Measurements from ENCODE around the gene EFNA4. TPM values are rescaled to one million over a fixed set of nuclear protein-coding genes. Genes with fewer than 3 reads are reported as not detected.

Gene EFNA4, protein sequence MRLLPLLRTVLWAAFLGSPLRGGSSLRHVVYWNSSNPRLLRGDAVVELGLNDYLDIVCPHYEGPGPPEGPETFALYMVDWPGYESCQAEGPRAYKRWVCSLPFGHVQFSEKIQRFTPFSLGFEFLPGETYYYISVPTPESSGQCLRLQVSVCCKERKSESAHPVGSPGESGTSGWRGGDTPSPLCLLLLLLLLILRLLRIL
- 1 to 10 TPM; 3.8 to 5.3 TPM for total RNA-seq

DNA sequence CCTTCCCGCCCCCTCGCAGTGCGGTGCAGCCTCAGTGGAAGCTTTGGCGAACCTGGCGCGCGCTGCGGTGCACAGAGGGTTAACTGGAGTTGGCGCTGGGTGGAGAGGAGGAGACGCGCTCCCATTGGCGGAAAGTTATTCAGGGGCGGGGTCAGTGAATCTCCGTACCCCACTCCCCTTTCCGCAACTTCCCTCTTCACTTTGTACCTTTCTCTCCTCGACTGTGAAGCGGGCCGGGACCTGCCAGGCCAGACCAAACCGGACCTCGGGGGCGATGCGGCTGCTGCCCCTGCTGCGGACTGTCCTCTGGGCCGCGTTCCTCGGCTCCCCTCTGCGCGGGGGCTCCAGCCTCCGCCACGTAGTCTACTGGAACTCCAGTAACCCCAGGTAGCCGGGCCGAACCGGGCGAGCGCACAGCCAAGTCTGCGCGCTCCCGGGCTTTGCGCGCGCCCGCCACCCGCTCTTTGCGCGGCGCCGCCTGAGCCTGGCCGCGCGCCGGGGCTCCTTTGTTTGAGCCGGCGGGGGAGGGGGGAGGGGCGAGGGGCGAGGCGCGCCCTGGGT lies at the start of gene EFNA4:
Gene EFNA4 (plus strand): TSS at position 191 of the 561 bp plus-strand sequence. CDS start 84 bp downstream, at position 275.
- Mint-ChIP-seq H3K27me3 (peaks cover 4% of the 10 kb centered on the region), H3K27ac (peak within 1 kb of the TSS; percentile 8), H3K4me3 (peak within 1 kb of the TSS; percentile 83), H3K9me3 (ENCODE audit: low read depth) (no peaks in the 10 kb centered on the region), H3K36me3 (peaks cover 2% of the 10 kb centered on the region), H3K4me1 (peaks cover 26% of the 10 kb centered on the region)
- ATAC-seq (peak; percentile 88), DNase-seq (peak; percentile 90)
- CTCF ChIA-PET, result interaction anchor here (0.9 to 25.7 kb wide), 12 partner anchors 11 to 123 kb away, joined by 3 to 328 read pairs (median 14); partner anchors contain the start of genes ADAM15, EFNA3, KRTCAP2 and PBXIP1

DNA sequence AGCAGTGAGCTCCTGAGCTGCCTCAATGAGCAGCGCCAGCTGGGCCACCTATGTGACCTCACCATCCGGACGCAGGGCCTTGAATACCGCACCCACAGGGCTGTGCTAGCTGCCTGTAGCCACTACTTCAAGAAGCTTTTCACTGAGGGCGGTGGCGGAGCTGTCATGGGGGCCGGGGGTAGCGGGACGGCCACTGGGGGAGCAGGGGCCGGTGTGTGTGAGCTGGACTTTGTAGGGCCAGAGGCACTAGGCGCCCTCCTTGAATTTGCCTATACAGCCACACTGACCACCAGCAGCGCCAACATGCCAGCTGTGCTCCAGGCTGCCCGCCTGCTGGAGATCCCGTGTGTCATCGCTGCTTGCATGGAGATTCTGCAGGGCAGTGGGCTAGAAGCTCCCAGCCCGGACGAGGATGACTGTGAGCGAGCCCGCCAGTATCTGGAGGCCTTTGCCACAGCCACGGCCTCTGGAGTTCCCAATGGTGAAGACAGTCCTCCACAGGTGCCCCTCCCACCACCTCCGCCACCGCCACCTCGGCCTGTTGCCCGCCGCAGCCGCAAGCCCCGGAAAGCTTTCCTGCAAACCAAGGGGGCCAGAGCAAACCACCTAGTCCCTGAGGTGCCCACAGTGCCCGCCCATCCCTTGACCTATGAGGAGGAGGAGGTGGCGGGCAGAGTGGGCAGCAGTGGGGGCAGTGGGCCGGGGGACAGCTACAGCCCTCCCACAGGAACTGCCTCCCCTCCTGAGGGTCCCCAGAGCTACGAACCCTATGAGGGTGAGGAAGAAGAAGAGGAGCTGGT lies 48.6 kb upstream of the EFNA4 start:
- DNase-seq (no peak), ATAC-seq (no peak)
- Mint-ChIP-seq H3K4me1 (peaks cover 61% of the 10 kb centered on the region), H3K4me3 (no peak overlapping the region), H3K27ac (no peak overlapping the region), H3K9me3 (ENCODE audit: low read depth) (no peaks in the 10 kb centered on the region), H3K36me3 (peaks cover 11% of the 10 kb centered on the region), H3K27me3 (no peaks in the 10 kb centered on the region)
- CTCF ChIA-PET, result interaction anchor here (1.3 to 18.7 kb wide), 10 partner anchors 7 to 224 kb away, joined by 3 to 328 read pairs (median 18); partner anchors contain the start of genes ADAM15, CKS1B, EFNA4 and FLAD1

DNA sequence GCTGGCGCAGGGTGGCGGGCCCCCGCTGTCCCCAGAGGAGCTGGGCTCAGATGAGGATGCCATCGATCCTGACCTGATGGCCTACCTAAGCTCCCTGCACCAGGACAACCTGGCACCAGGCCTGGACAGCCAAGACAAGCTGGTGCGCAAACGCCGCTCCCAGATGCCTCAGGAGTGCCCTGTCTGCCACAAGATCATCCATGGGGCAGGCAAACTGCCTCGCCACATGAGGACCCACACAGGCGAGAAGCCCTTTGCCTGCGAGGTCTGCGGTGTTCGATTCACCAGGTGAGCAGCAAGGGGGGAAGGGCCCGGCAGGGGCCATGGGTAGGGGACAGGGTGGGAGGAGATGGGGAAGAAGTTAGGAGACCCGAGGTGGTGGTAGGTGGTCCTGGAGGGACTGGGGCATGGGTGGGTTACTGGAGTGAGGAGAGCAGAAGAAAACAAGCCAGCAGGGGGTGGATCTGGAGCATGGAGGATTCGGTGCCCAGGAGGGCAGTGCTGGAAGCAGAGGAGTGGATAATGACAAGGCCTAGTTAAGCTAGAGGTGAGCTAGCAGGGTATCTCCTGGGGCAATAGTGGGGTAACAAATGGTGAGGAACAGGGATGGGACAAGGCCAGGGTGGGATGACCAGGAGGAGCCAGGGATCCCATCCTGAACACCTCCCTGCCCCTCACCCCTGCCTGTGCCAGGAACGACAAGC lies 47.9 kb upstream of the EFNA4 start:
- DNase-seq, result no peak
- Mint-ChIP-seq H3K4me1 (peaks cover 54% of the 10 kb centered on the region), H3K27ac (no peak overlapping the region), H3K4me3 (no peak overlapping the region), H3K36me3 (peaks cover 11% of the 10 kb centered on the region), H3K9me3 (ENCODE audit: low read depth) (no peaks in the 10 kb centered on the region), H3K27me3 (no peaks in the 10 kb centered on the region)
- ATAC-seq, result no peak
- CTCF ChIA-PET, result interaction anchor here (1.1 to 18.7 kb wide), 14 partner anchors 7 to 400 kb away, joined by 3 to 328 read pairs (median 12); partner anchors contain the start of genes ADAM15, CKS1B, EFNA4 and FLAD1

DNA sequence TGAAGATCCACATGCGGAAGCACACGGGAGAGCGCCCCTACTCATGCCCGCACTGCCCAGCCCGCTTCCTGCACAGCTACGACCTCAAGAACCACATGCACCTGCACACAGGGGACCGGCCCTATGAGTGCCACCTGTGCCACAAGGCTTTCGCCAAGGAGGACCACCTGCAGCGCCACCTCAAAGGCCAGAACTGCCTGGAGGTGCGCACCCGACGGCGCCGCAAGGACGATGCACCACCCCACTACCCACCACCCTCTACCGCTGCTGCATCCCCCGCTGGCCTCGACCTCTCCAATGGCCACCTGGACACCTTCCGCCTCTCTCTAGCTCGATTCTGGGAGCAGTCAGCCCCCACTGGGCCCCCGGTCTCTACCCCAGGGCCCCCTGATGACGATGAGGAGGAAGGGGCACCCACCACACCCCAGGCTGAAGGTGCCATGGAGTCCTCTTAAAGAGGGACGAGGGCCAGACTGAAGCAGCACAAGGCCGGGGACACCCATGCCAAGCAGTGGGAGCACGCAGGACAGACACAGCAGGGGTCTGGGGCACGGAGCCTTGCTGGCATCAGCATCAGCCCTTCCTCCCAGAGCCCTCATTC lies 47.2 kb upstream of the EFNA4 start:
- Mint-ChIP-seq H3K4me1 (peaks cover 47% of the 10 kb centered on the region), H3K27ac (no peak overlapping the region), H3K4me3 (no peak overlapping the region), H3K36me3 (peaks cover 8% of the 10 kb centered on the region), H3K27me3 (no peaks in the 10 kb centered on the region), H3K9me3 (ENCODE audit: low read depth) (no peaks in the 10 kb centered on the region)
- CTCF ChIA-PET, result interaction anchor here (0.6 to 18.7 kb wide), 20 partner anchors 8 to 400 kb away, joined by 3 to 328 read pairs (median 10); partner anchors contain the start of genes ADAM15, CKS1B, DCST1 and DCST2
- DNase-seq (no peak), ATAC-seq (no peak)

DNA sequence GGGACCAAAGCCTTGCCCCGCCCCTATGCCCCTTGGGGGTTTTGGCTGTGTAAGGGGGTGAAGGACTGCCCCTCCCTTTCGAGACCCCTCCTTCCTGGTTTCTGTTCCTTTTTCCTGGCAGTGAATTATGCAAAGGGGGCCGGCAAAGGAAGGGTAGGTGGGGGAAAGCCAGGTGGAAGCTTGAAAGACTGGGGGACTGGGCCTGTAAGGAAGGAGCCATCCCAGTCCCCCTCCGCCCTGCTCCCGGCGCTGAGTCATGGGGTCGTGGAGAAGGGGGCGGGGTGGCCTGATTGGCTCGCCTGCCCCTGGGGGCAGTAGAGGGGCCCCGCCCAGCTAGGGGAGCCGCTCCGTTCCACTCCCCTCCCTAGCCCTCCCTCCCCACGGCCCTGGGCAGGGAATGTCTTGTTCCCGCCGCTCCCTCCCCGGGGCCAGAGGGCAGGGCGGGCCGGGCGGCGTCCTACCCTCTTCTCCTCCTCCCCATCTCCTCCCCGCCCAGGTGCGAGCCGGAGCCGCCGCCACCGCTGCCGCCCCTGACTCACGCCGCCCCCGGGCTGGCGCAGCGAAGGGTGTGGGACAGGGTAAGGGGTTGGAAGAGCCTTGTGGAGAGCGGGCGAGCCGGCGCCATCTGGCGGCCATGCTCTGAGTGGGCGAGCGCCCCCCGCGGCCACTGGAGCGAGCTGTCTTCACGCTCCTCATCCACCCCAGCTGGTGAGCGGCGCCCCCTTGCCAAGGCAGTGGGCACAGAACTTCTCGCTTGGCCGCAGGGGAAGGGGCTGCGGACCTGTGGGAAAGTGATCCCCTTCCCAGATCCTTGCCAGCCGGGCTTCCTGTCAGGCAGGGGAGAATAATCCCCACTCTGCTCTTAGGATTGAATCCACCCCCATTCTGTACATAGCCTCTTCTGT lies 46.2 kb upstream of the EFNA4 start:
- DNase-seq, result peak; percentile 89
- H3K4me1 Mint-ChIP-seq, result peaks cover 42% of the 10 kb centered on the region
- no peaks in the 10 kb centered on the region for H3K9me3 Mint-ChIP-seq (ENCODE audit: low read depth)
- peak; percentile 99 for ATAC-seq
- CTCF ChIA-PET, result interaction anchor here (0.6 to 18.7 kb wide), 37 partner anchors 9 to 458 kb away, joined by 3 to 328 read pairs (median 6); partner anchors contain the start of genes ADAM15, CKS1B, DCST1 and DCST2
- peak overlapping the region; percentile 47 for H3K4me3 Mint-ChIP-seq
- peaks cover 8% of the 10 kb centered on the region for H3K36me3 Mint-ChIP-seq
- no peaks in the 10 kb centered on the region for H3K27me3 Mint-ChIP-seq
- peak overlapping the region; percentile 44 for H3K27ac Mint-ChIP-seq

DNA sequence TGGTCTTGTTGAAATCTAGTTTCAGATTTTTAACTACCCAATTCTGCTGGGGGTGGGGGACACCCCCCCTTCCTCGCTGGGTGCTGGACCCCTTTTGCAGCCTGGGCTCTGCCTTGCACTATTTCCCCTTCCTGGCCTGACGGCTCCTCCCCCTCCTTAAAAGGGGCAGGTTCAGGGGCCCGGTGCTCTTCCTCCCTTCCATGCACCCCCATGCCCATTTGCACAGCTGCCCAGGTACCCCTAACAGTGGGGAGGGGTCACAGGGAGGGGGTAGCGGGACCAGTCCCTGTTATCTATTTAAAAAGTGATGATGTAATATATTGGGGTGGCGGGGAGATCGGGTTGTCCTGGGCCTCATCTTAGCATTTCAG lies 45.6 kb upstream of the EFNA4 start:
- H3K36me3 Mint-ChIP-seq, result peaks cover 8% of the 10 kb centered on the region

DNA sequence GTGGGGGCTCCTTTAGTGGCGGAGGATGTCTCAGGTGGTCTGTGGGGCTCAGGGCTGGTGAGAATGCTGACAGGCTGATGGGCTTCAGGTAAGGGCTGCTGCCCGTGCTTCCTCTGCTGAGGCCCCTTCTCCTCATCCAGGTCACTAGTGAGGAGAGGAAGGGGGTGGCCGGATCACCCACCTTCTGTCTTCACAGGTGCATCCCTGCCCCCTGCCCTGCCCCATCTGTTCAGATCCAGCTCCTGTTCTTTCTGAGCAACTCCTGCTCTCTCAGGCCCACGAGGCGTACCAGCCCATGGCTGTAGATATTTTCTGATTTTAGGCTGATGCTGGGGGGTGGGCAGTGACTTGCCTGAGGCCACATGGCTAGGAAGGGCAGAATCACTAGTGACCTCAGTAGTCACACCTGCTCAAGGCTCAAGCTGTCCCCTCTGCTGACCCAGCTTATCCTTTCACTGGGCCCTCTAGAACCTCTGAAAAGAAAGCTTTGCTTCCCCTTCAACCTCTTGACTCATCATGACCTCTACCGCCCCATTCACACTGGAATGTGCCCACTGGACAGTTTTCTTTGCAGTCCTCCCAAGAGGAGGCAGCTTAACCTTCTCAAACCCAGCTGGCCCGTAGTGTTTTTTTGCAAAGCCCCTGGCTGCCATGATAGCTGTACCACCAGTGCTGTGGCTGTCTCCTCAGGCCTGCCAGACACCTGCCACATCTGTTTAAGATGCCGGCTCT lies 44.8 kb upstream of the EFNA4 start:
- Mint-ChIP-seq H3K27ac (no peak overlapping the region), H3K4me1 (peaks cover 29% of the 10 kb centered on the region)

More for the DNA sequence above, 45.6 kb upstream of the EFNA4 start:
- H3K4me1 Mint-ChIP-seq, result peaks cover 38% of the 10 kb centered on the region
- H3K4me3 Mint-ChIP-seq, result peak overlapping the region; percentile 47
- no peaks in the 10 kb centered on the region for H3K27me3 Mint-ChIP-seq
- peak overlapping the region; percentile 44 for H3K27ac Mint-ChIP-seq
- CTCF ChIA-PET, result interaction anchor here (0.6 to 18.7 kb wide), 35 partner anchors 8 to 458 kb away, joined by 3 to 328 read pairs (median 6); partner anchors contain the start of genes ADAM15, CKS1B, DCST1 and DCST2
- H3K9me3 Mint-ChIP-seq (ENCODE audit: low read depth), result no peaks in the 10 kb centered on the region
- DNase-seq (no peak), ATAC-seq (peak; percentile 11)

DNA sequence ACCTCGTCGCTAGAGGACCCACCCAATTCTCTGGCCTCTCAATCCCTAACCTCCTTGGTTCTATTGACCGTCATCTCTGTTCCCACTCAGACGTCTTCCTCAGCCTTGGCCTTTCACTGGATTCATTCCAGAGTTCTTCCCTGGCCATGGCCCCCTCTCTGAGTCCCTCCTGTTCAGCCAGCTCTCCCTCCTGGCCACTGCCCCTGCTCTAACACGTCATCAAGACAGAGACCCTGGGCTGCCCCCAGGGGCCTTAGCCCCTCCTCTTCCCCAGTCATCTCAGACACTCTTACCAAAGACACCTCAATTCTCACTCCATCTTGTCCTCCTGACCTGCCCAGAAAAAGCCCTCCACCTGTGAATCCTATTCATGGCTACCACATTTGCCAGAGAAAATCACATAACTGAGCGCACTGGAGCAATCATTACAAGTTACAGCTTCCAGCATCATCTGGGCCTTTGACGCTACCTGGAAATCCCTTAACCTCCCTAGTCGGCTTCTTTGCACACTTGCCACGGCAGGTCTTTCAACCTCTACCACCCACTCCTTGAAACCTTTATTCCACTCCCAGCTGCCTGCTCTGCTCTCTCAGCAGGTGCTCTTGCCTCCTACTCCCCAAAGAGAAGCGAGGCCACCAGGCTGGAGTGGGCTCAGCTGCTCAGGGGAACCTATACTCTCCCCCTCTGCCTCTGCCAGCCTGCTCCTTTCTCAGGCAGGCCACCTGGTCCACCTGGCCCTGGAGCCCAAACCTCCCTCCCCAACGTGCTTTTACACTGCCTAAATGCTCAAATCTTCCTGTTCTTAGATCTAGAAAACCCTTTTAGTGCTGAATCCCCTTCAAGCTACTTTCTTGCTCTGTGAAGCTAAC lies 43.9 kb upstream of the EFNA4 start:
- peaks cover 6% of the 10 kb centered on the region for H3K36me3 Mint-ChIP-seq
- no peak for DNase-seq
- CTCF ChIA-PET, result interaction anchor here (1.0 to 18.7 kb wide), 12 partner anchors 11 to 112 kb away, joined by 3 to 328 read pairs (median 12); partner anchors contain the start of genes ADAM15, DCST1, DCST2 and EFNA4
- no peak for ATAC-seq
- peaks cover 24% of the 10 kb centered on the region for H3K4me1 Mint-ChIP-seq
- no peaks in the 10 kb centered on the region for H3K9me3 Mint-ChIP-seq (ENCODE audit: low read depth)
- H3K27me3 Mint-ChIP-seq, result no peaks in the 10 kb centered on the region
- no peak overlapping the region for H3K27ac Mint-ChIP-seq
- no peak overlapping the region for H3K4me3 Mint-ChIP-seq

More for the DNA sequence above, 44.8 kb upstream of the EFNA4 start:
- CTCF ChIA-PET, result interaction anchor here (1.0 to 18.7 kb wide), 13 partner anchors 10 to 111 kb away, joined by 3 to 328 read pairs (median 13); partner anchors contain the start of genes ADAM15, CKS1B, DCST1 and DCST2
- Mint-ChIP-seq H3K9me3 (ENCODE audit: low read depth) (no peaks in the 10 kb centered on the region), H3K4me3 (no peak overlapping the region), H3K36me3 (peaks cover 8% of the 10 kb centered on the region), H3K27me3 (no peaks in the 10 kb centered on the region)
- ATAC-seq, result no peak
- DNase-seq, result no peak

DNA sequence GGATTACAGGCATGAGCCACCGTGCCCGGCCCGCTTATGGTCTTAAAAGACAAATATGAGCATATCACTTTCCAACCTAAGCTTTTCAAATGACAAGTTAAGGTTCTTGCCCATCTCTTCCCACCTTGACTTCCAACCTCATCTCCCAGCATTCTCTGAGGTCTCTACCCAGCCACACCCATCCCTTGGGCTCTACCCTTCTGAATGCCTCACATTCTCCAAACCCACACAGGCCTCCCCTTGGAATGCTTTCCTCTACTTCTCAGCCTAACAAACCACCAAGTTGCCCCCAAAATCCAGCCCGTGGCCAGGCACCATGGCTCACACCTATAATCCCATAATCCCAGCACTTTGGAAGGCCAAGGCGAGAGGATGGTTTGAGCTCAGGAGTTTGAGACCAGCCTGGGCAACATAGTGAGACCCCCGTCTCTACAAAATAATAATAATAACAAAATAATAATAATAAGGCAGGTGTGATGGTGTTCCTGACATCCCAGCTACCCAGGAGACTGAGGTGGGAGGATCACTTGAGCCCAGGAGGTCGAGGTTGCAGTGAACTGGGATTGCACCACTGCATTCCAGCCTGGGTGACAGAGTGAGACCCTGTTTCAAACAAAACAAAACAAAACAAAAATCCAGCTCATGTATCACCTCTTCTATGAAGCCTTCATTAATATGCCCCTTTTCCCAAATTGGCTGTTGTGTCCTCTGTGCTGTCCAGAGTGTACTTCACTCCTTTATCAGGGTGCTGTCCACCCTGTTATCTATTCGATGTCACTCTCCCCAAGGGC lies 41.2 kb upstream of the EFNA4 start:
- no peak for ATAC-seq
- no peak for DNase-seq
- CTCF ChIA-PET, result interaction anchor here (1.3 to 18.7 kb wide), 6 partner anchors 14 to 63 kb away, joined by 3 to 328 read pairs (median 10); partner anchors contain the start of genes ADAM15 and EFNA4
- no peaks in the 10 kb centered on the region for H3K9me3 Mint-ChIP-seq (ENCODE audit: low read depth)
- H3K27ac Mint-ChIP-seq, result no peak overlapping the region
- H3K4me1 Mint-ChIP-seq, result peaks cover 9% of the 10 kb centered on the region
- H3K27me3 Mint-ChIP-seq, result no peaks in the 10 kb centered on the region
- H3K36me3 Mint-ChIP-seq, result no peaks in the 10 kb centered on the region
- H3K4me3 Mint-ChIP-seq, result no peak overlapping the region

DNA sequence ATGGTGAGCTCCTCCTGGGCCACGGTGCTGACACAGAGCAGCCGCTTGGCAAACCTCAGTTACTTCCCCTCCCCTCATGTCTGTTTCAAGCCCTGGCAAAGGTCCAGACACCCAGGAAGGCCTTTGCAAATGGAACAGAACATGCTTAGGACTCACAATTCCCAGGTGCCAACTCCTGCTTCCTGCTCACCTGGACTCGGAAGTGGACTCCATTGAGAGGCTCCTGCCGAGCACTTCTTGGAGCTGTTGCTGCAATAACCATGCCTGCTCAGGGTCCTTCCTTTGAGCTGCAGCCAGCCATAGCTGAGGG lies 40.7 kb upstream of the EFNA4 start:
- H3K27ac Mint-ChIP-seq, result no peak overlapping the region
- no peaks in the 10 kb centered on the region for H3K36me3 Mint-ChIP-seq
- H3K27me3 Mint-ChIP-seq, result no peaks in the 10 kb centered on the region

More for the DNA sequence above, 40.7 kb upstream of the EFNA4 start:
- no peak for ATAC-seq
- Mint-ChIP-seq H3K4me1 (peaks cover 4% of the 10 kb centered on the region), H3K4me3 (no peak overlapping the region), H3K9me3 (ENCODE audit: low read depth) (no peaks in the 10 kb centered on the region)
- CTCF ChIA-PET, result interaction anchor here (1.3 to 18.7 kb wide), 5 partner anchors 15 to 58 kb away, joined by 3 to 328 read pairs (median 8); partner anchors contain the start of genes ADAM15 and EFNA4
- no peak for DNase-seq
